Epithelial cell of prostate (primary cell): ENCODE results near the gene MTCP1.

Experiments
- DNase-seq: peaks from one replicate; pipeline ENCODE4 v3.0.0-alpha.2; 2011; ENCODE audit warnings: low read depth, low spot score
- H3K27ac ChIP-seq: fragments of 450-650 bp; 2 replicates; pipeline ENCODE4 v1.5.1; 2017; ENCODE audit warnings: mild to moderate bottlenecking

MTCP1 gene, protein sequence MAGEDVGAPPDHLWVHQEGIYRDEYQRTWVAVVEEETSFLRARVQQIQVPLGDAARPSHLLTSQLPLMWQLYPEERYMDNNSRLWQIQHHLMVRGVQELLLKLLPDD

DNA sequence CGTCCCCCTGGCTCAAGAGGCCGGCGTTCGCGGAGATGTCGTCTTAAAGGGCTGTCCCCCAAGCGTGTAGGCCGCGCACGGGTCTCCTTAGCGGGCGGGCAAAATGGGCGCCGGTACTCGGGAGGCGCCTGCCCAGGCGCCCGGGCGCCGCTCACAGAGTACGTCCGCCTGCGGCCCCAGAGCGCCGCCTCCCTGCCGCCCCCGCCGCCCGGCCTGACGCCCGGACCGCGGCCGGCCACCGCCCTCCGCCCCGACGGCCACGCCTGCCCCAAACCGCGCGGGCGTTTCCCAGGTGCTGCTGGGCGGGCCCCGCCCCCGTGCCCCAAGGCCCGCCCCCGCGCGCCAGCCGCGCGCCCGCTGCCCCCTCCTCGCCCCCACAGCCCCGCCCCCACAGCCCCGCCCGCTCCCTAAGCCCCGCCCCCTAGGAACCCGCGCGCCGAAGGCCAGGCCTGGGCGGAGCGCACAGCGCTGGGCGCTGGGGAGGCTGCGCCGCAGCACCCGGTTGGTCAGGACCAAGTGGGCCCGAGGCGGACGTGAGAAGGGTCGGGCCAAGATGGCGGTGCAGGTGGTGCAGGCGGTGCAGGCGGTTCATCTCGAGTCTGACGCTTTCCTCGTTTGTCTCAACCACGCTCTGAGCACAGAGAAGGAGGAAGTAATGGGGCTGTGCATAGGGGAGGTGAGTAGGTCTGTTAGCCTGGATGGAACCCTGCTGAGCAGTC is at the start of gene MTCP1, which contains the start of the genes BRCC3 and CMC4:
Gene MTCP1 (minus strand): TSS at position 162 of the 719 bp plus-strand sequence. CDS start 5,126 bp downstream, outside the sequence.
Gene BRCC3 (plus strand): TSS at position 534 of the 719 bp plus-strand sequence. CDS start 20 bp downstream, at position 554.
Gene CMC4 (minus strand): TSS at position 162 of the 719 bp plus-strand sequence. CDS start 7,113 bp downstream, outside the sequence.
- DNase-seq: no peak
- H3K27ac ChIP-seq: peak within 1 kb of the TSS; percentile 61

DNA sequence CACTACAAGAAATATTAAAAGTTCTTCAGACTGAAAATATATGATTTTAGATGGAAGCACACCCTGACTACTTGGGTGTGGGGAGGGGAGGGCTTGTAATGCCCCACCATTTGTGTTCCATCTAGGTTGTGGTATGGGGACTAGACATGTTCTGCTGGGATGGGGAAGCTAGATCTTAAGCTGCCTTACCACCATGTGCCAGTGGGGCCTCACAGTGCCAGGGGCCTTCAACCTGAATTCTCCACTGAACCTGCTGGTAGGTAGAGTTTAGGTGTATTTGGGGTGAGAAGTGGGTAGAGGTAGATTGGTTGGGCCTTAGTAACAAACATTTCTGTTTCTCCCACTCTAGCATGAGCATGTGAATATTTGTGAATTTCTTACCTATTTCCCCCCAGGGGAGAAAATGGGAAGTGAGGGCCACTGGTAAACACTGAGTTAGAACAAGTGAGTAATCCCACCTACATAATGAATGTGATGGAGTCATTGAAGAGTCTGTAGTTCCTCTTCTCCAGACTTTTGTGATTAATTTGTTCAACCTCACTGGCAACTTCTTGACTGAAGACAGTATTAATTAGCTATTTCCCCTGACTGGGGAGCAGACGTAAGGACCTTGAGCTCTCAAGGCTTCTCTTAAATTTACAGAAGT is 44.4 kb upstream of the MTCP1 start:
- DNase-seq: no peak
- H3K27ac ChIP-seq: no peak overlapping the region

DNA sequence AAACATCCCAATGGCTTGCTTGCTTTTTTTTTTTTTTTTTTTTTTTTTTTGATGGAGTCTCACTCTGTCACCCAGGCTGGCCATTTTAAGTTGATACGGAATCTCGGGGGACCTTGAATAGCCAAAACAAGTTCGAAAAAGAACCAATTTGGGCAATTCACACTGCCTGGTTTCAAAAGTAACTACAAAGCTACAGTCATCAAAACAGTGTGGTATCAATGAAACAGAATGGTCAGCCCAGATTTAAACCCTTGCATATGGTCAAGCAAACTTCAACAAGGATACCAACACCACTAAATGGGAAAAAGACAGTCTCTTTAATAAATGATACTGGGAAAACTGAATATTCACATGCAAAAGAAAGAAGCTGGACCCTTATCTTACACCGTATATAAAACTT is 42.2 kb upstream of the MTCP1 start:
- peak overlapping the region; percentile 93 for H3K27ac ChIP-seq
- no peak for DNase-seq

DNA sequence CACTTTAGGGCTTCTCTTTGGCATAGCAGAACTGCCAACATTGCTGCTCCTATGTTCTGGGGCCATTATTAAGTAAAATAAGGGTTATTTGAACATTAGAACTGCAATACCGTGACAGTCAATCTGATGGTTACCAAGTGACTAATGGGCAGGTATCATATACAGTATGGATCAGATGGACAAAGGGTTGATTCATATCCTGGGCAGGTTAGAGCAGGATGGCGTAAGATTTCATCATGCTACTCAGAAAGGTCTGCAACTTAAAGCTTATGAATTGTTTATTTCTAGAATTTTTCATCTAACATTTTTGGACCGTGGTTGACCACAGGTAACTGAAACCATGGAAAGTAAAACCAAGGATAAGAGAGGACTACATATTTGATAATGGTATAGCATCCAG is 41.2 kb upstream of the MTCP1 start:
- DNase-seq: peak; percentile 37
- peak overlapping the region; percentile 93 for H3K27ac ChIP-seq

DNA sequence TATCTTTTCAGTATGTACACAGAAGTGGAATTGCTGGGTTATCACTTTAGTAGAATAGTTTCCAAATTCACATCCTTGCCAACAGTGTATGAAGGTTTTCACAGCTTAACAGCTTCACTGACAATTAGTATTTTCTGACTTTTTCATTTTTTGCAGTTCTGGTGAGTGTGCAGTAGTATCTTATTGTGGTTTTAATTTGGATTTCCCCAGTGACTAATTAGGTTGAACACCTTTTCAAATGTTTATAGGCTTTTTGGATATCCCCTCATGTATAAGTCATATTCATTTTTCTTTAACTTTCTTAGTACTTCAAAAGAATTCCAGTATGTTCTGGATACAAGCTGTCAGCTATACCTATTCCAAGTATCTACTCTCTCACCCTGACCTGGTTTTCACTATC is 37.5 kb upstream of the MTCP1 start:
- DNase-seq: no peak
- H3K27ac ChIP-seq: no peak overlapping the region

DNA sequence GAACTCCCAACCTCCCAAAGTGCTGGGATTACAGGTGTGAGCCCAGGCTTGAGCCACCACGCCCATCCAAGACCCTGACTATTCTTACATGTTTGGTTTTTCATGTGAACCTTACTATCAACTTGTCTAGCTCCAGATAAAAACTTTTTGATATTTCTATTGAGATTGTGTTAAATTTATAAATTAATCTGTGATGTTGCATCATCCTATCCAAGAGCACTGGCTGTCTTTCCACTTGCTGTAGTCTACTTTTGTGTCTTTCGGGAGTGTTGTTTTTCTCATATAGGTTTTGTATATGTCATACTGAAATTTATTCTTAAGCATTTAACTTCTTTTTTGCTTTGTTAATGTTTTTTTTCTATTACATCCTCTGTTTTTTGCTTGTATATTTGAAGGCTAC is 35.0 kb upstream of the MTCP1 start:
- no peak for DNase-seq
- H3K27ac ChIP-seq: no peak overlapping the region

DNA sequence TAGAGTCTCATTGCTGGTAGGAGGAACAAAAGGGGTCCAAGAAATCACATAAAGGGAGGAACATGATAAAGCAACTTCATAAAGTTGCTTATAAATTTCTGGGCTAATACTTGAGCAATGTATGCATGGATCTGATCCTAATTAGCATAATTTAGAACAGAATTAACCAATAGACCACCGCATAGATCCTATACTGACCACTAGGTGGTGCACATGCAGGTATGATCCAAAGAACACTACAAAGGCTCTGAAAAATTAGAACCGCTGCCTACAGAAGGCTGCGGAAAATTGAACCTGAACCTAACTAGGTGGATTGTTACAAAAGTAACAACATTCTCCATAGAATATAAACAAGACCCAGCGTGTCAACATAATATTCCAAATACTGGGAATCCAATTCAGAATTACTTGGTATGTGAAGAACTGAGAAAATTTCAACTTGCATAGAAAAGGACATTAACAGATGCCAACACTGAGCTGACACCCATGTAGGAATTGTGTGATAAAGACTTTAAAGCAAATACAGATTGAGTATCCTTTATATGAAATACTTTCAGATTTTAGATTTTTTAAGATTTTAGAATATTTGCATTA is 23.6 kb upstream of the MTCP1 start:
- H3K27ac ChIP-seq: no peak overlapping the region
- no peak for DNase-seq

DNA sequence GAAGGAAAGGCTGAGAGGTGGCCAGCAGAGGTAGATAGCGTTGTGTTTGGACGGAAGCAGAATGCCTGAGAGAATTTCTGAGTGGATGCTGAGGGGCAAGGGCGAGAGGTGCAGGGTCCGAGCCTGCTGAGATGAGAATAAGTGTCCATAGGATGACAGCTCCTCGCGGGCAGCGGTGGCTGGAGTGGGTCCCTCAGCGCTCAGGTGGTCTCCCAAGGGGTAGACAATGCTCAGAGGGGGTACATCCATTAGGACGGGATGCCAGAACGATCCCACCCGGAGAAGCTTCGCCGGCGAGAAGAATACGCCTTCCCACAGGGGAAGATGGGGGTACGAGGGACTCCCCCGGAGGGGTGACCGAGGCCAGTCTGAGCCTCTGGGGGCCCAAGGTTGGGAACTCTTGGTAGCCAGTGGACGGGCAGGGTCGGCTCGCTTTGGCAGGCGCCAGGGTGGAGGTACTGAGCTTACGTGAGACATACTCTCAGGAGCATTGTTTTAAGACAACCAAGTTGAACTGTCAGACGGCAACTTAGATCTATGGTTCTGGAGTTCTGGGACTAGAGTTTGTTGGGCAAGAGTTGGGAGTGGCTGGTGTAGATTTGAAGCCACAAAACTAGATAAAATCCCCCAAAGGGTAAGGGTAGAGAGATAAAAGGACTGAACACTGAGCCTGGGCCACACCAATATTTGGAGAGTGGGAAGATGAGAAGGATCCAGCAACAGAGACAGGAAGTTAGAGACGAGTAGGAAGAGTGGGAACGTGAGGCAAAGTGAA is 16.2 kb upstream of the MTCP1 start:
- no peak for DNase-seq
- H3K27ac ChIP-seq: no peak overlapping the region

DNA sequence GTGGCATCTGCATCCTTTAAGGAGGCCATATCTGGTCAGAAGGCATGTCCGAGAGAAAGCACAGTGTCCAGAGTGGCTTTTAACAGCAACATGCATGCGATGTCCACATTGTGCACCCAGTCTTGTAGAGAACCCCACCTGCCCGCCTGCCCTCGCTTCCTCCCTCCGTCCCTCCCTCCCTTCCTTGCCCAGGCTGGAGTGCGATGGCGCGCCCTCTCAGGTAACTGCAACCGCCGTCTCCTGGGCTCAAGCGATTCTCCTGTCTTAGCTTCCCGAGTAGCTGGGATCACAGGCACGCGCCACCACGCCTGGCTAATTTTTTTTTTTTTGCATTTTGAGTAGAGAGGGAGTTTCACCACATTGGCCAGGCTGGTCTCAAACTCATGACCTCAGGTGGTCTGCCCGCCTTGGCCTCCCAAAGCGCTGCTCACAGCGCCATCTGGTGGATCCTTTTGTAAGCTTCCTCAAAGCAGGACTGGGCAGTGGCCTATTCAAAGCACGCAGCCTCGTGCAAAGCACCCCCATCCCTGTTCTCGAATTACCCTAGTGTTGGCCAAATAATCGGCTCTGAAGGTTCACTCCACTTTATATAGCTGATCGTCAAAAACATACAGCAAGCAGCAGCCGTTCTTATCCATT is 15.4 kb upstream of the MTCP1 start:
- DNase-seq: no peak

DNA sequence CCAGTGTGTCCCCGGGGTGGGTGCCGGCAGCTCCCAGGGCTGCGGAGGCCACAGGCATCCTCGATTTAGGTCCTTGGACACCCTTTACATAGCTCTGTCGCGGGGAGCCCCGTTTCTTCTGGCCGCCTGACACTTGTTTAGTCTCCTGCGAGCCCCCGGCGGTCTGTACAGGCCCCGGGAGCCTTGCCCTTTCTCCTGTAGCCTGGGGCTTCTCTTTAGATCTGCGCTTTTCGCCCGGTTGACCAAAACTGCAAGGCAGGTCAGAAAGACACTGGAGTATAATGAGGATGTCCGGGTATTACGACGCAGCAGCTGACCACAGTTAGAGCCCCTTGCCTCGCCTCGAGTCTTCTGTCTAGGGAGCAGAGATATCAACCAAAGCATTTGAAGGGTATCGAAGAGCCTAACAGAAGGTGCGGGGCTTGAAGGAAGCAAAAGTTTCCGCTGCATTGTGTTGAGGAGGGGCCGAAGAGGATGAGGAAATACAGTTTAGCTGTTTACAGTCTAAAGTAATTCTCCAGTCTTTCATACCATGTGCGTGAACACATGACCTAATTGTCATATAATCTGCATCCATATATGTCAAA is 851 bp upstream of the MTCP1 start:
- H3K27ac ChIP-seq: peak overlapping the region; percentile 61
- no peak for DNase-seq

More for the DNA sequence above, 15.4 kb upstream of the MTCP1 start:
- H3K27ac ChIP-seq: no peak overlapping the region

DNA sequence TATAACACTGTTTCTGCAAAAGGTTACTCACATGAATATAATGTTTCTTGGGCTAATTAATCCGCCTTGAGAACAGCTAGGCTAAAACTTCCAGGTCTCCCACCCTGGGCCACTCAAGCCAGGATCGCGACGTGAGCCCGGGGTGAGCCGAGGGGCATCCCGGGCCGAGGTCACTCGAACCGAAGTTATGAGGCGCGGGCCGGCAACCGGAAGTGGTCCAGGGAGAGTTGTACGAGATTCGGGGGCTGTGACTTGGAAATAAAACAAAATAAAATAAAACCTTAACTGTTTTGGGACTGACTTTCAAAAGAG is 317 bp downstream of the MTCP1 start:
- no peak for DNase-seq
- peak overlapping the region; percentile 61 for H3K27ac ChIP-seq

DNA sequence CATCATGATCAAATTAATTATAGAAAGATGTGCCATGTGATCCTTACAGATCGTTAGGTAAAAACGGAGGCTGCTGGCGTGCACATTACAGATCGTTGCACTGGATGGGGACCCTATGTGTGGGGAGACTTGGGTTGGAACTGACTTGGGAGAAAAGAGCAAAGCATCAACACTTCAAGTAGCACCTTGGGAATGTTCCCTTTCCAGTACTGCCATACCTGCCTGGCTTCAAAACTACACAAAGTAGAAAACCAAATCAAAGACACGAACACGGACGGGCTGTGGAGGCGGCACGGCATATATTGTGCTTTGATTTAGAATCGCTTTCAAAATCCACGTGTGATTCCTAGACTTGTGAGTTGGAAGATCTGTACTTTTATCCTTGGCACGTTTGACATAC is 898 bp downstream of the MTCP1 start:
- peak overlapping the region; percentile 61 for H3K27ac ChIP-seq
- no peak for DNase-seq

DNA sequence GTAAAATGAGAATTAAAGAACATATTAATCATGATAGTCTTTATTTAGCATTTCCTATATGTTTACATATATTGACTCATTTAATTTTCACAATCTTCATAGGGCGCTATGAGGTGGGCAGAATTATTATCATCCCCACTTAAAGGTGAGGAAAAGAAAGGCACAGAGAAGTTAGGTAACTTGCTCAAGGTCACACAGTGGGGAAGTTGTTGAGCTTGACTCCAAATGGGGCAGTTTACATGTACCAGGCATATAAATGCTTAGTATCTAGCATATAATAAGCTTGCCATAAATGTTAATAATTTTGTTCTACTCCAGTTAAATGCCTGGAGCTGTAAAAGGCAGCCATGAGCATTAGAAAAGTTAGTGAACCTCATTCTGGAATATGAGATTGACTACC is 1.5 kb downstream of the MTCP1 start:
- no peak overlapping the region for H3K27ac ChIP-seq
- DNase-seq: no peak

DNA sequence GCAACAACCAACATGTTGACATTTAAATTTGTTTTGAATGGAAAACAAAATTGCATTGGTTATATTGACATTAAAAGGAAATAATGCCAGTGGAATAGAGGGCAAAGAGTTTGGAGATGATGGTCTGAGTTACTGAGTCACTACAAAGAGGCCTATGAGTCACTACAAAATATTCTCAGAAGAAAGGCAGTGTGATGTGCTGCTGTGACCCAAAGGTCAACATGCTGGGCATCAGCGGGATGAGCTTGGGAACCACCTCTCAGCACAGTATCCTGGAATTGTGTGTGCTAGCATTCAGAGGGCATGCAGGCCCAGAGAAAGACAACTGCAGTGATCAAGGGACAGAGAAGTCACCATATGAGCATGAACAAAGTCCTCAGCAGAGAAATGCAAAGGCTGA is 2.8 kb downstream of the MTCP1 start:
- no peak for DNase-seq
- no peak overlapping the region for H3K27ac ChIP-seq

DNA sequence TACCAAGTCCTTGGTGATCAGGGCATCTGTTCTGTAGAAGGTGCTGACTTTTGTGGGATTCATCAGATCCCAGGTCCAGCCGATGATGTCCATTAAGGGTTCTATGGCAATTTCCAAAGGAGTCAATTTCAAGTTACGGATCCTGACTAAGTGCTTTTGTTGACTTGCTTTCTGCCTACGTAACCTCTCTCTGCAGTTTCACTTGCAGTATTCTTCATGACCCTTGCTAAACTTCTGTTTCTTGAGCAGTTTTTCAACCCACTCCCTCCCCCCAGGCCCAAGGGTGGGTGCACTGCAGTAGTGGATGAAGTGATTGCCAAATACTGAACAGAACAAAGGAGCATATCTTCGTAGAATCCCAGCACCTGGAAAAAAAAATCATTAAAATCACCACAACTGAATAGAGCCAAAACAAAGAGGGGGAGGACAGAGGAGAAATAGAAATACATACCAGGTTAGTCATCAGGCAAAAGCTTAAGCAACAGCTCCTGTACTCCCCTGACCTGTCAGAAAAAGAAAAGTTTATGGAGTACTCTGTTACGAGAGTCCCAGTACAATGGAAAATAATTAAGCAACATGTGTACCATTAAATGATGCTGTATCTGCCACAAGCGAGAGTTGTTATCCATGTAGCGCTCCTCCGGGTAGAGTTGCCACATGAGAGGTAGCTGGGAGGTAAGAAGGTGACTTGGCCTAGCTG is 5.8 kb downstream of the MTCP1 start:
- peak overlapping the region; percentile 29 for H3K27ac ChIP-seq
- DNase-seq: no peak

DNA sequence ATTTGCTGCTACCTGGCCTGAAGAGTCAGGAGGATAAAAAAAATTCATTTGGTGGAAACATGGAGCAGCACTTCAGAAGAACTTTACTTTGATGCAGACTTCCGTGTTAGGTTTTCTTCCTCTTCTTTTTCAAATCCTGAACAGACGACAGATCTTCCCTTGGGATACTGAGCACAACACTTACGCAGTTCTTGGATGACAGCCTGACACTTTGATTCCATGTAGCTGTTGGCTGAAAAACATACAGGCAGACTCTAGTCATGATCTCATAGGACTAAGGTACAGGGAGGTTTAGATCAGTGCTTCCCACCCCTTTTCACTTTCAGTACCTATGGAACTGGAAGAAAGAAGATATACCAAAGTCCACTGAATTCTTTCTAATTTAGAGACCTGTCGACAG is 9.2 kb downstream of the MTCP1 start:
- H3K27ac ChIP-seq: no peak overlapping the region
- DNase-seq: no peak

DNA sequence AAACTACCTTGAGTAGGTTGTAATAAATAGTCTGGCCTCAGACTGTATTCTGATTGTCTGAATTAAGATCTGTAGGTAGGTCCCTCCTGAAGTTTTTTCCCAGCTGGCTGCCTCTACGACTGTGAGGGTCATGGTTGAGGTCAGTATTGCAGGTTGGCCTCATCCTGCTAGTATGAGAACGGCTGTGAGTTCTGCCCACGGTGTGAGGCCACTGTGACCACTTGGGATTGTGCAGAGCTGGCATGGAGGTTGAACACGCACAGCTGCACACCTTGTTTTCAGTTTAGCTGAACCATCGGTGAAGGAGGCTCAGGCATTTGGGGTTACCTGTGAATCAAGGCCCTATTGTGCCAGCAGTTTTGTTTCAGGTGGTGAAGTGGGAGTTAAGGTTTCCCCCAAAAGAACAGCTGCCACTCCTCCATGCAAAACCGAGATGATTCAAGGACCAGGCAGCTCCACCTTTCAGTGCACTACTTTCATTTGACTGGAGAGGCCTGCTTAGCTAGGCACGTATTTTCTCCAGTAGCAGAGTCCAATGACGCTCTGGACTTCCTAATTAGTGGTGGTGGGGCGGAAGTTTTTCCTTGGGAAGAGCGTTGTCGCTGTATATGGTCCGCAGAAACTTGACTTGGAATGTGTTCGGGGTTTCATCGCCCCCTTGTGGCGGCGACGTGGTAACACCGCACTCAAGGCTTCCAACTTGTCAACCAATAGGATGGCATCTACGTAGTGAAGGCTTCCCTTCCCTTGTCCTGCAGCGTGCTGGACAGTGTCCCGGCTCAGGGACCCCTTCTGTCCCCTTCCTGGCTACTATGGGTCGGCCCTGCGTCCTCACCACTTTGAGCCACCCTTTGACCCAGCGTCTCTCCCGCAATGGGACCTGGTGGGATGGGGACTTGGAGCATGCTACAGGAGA is 13.8 kb downstream of the MTCP1 start:
- DNase-seq: no peak
- H3K27ac ChIP-seq: no peak overlapping the region

DNA sequence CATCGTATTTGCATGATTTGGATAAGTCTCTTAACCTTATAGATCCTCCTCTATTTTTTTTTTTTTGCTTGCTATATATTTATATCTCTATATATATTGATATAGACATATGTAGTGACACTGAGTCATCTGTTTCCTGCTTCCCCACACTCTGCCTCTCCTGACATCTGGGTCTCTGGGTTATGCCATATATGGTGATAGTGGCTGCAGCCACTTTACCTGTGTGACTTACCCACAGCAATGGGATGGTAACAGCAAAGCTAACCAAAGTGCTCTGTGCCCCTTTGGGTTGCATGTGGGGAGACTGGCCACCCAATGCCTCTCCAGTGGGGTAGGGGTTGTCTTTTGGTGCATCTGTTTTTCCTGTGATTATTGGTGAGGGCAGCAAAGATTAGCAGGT is 14.5 kb downstream of the MTCP1 start:
- no peak for DNase-seq
- H3K27ac ChIP-seq: no peak overlapping the region
